Right atrium auricular region (tissue), 2 donors: ENCODE results near the gene INVS. TPM values are rescaled to one million over a fixed set of nuclear protein-coding genes. Genes with fewer than 3 reads are reported as not detected.

ENCODE experiments used
- DNase-seq: peaks from one replicate; pipeline ENCODE4 v3.0.0-alpha.2; 2019; ENCODE audit warnings: low spot score
- H3K27ac ChIP-seq, 2 donors: fragments of 200-600 bp; sonication (generic); 1 replicate in 1 of 2; 2 replicates in 1 of 2; pipeline ENCODE4 v1.5.1; 2016 to 2019
- H3K27me3 ChIP-seq, 2 donors: fragments of 200-600 bp; sonication (generic); one replicate each; pipeline versions ENCODE4 v1.5.1 to v1.6.0; 2017 to 2019
- H3K36me3 ChIP-seq: fragments of 200-600 bp; sonication (generic); one replicate; pipeline ENCODE4 v1.5.1; 2016
- H3K4me1 ChIP-seq, 2 donors: fragments of 200-600 bp; sonication (generic); one replicate each; pipeline versions ENCODE4 v1.5.1 to v1.6.0; 2017 to 2019
- H3K4me3 ChIP-seq, 2 donors: fragments of 200-600 bp; sonication (generic); 1 replicate in 1 of 2; 2 replicates in 1 of 2; pipeline ENCODE4 v1.5.1; 2017 to 2019; ENCODE audit warnings: mild to moderate bottlenecking in 1 of 2, moderate library complexity in 1 of 2
- H3K9me3 ChIP-seq, 2 donors: fragments of 200-600 bp; sonication (generic); one replicate each; pipeline ENCODE4 v1.5.1; 2019
- total RNA-seq, 2 donors: library from RNA; depleted of rRNA; stranded (reverse); fragments of >200 nt; gene quantifications; one replicate each; pipeline ENCODE4 v1.1.0, GENCODE V29; 2016
- TF ChIP-seq, protein P1 (sequence below), 2 donors: fragments of 200-600 bp; sonication (generic); IDR thresholded peaks; one replicate each; pipeline ENCODE4 v1.5.1; 2019; ENCODE audit warnings: antibody characterized with exemption in 2 of 2

INVS gene
- total RNA-seq, 2 donors from 2014 or later = 7.8 to 10.1 TPM

DNA sequence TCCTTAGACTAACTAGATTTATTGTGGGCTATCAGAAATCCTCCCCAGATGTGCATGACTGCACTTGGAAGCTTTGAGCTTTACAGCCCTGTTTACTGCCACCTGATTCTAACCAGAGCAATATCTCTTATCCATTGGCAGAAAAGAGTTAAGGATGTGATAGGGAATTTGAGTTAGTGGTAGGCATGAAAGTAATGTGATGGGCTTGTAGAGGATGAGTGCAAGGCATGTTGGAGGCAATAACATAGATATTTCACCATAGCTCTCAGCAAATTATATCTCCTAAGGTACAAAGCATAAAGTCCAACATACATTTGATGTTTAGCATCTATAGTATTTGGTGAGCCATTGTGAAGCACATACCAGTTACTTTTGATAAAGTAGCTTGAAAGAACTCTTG is 103.8 kb downstream of the INVS start:
- no peak for DNase-seq
- H3K27me3 ChIP-seq = no peaks in the 10 kb centered on the region
- H3K9me3 ChIP-seq = no peaks in the 10 kb centered on the region
- H3K27ac ChIP-seq = no peak overlapping the region
- H3K36me3 ChIP-seq = no peaks in the 10 kb centered on the region
- no peak overlapping the region for H3K4me3 ChIP-seq
- TF ChIP-seq, protein P1, sequence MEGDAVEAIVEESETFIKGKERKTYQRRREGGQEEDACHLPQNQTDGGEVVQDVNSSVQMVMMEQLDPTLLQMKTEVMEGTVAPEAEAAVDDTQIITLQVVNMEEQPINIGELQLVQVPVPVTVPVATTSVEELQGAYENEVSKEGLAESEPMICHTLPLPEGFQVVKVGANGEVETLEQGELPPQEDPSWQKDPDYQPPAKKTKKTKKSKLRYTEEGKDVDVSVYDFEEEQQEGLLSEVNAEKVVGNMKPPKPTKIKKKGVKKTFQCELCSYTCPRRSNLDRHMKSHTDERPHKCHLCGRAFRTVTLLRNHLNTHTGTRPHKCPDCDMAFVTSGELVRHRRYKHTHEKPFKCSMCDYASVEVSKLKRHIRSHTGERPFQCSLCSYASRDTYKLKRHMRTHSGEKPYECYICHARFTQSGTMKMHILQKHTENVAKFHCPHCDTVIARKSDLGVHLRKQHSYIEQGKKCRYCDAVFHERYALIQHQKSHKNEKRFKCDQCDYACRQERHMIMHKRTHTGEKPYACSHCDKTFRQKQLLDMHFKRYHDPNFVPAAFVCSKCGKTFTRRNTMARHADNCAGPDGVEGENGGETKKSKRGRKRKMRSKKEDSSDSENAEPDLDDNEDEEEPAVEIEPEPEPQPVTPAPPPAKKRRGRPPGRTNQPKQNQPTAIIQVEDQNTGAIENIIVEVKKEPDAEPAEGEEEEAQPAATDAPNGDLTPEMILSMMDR (IDR thresholded peaks at IDR 0.05) = no peak
- H3K4me1 ChIP-seq = no peaks in the 10 kb centered on the region

DNA sequence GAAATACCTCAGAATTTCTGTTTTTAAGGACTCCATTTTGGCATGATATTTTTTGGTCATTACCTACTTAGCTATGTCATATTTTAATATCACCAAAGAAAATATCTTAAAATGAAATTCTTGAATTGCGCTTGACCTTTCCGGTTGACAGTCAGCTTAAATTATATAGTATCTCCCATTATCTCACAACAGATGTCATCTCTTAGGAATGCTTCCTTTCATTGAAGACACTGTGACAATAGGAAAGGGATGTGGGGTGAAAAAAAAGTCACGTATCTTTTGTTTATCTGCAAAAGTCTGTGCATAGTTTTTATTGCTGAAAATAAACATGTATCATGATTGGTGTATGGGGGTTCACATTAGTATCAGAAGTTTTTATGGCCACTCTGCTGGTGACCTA is 105.8 kb downstream of the INVS start:
- Histone ChIP-seq H3K4me3 (no peak overlapping the region), H3K27ac (no peak overlapping the region), H3K27me3 (no peaks in the 10 kb centered on the region), H3K36me3 (no peaks in the 10 kb centered on the region), H3K4me1 (no peaks in the 10 kb centered on the region), H3K9me3 (no peaks in the 10 kb centered on the region)
- no peak for DNase-seq
- TF ChIP-seq, protein P1 (IDR thresholded peaks at IDR 0.05) = no peak

DNA sequence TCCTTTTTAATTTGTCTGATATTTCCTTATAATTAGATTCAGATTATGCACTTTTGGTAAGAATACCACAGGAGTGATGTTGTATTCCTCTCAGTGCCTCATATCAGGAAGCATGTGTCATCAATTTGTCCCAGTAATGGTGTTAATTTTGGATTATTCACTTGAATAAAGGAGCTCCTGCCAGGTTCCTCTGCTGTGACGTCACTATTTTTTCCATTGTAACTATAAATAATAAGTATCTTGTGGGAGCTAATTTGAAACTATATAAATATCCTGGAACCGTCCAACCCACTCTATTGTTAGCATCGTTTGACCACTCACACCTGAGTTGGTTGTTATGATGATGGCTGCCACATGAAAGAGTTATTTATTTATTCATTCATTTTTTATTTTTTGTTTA is 107.9 kb downstream of the INVS start:
- Histone ChIP-seq H3K36me3 (no peaks in the 10 kb centered on the region), H3K4me3 (no peak overlapping the region), H3K9me3 (no peaks in the 10 kb centered on the region), H3K27ac (no peak overlapping the region), H3K4me1 (no peaks in the 10 kb centered on the region), H3K27me3 (no peaks in the 10 kb centered on the region)
- TF ChIP-seq, protein P1 (IDR thresholded peaks at IDR 0.05) = no peak
- DNase-seq = no peak

DNA sequence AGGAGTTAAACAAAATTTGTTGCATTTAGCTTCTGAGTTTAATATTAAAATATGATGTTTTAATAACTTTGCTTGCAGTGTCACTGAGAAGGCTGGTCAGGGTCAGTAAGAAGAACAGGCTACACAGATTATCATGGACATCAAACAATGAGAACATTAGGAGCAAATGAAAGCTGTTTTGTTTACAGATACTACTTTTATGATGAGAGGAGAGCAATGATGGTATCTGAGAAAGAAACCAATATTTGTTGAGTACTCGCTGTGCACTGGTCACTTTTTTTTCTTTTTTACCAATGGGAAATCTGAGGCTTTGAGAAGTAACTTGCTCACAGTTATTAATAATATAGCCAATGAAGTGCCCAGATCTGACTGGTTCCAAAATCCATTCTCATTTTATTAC is 109.6 kb downstream of the INVS start:
- Histone ChIP-seq H3K36me3 (no peaks in the 10 kb centered on the region), H3K4me3 (no peak overlapping the region)
- DNase-seq = no peak

DNA sequence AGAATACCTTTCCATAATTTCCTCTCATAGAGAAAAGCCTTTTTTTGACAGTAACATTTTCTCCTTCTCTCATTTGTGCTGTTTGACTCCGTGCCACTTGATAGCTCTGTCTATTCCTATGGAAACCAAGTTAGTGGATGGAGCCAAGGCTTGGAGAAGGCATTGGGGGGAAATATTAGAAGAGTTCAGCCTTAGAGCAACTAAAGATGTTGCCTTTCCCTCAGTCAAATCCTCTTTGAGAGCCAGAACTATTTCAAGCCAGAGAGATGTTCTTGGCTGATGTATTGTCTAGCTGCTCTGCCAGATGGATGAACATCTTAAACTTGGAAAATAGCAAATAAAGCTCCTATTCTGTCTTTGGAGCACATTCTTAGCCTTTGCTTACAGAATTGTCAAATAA is 112.4 kb downstream of the INVS start:
- no peaks in the 10 kb centered on the region for H3K9me3 ChIP-seq
- no peaks in the 10 kb centered on the region for H3K4me1 ChIP-seq
- no peaks in the 10 kb centered on the region for H3K27me3 ChIP-seq
- no peak overlapping the region for H3K4me3 ChIP-seq
- no peak overlapping the region for H3K27ac ChIP-seq
- H3K36me3 ChIP-seq = no peaks in the 10 kb centered on the region
- DNase-seq = no peak
- TF ChIP-seq, protein P1 (IDR thresholded peaks at IDR 0.05) = no peak

More for the DNA sequence above, 109.6 kb downstream of the INVS start:
- H3K9me3 ChIP-seq = no peaks in the 10 kb centered on the region
- no peak overlapping the region for H3K27ac ChIP-seq
- no peaks in the 10 kb centered on the region for H3K27me3 ChIP-seq
- TF ChIP-seq, protein P1 (IDR thresholded peaks at IDR 0.05) = no peak
- no peaks in the 10 kb centered on the region for H3K4me1 ChIP-seq

DNA sequence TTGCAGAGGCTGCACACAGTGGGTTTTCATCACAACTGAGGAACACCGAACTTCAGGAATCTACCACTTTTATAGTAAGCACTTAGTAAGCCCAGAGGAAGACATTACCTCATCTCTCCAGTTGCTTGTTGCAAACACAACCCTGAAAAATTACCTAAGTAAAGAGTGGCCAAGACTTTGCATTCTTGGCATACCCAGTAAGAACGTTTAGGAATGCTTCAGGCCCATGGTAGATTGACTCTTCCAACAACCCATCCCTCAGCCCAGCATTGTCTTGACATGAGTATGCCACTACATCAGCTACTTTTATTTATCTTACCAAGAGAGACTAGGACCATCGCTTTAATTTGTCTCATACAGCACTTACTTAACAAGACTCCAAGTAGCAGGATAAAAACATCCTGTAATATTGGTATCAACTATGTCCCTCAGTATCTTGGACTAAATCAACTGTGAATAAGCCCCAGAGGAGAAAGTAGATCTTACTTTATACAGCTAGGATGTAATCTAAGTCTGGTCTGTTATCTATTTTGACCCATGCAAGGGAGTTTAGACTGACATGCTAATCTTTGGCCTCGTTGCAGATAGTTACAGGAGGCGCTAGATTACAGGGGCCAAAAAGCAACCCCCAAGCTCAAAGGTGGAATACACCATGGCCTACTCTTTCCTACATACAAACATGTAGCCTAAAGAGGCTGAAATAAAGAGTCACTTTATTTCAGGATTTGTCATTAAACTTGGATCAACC is 114.9 kb downstream of the INVS start:
- no peaks in the 10 kb centered on the region for H3K27me3 ChIP-seq
- no peak overlapping the region for H3K4me3 ChIP-seq
- H3K27ac ChIP-seq = no peak overlapping the region
- no peak for DNase-seq
- TF ChIP-seq, protein P1 (IDR thresholded peaks at IDR 0.05) = no peak
- H3K4me1 ChIP-seq = no peaks in the 10 kb centered on the region
- H3K9me3 ChIP-seq = no peaks in the 10 kb centered on the region
- no peaks in the 10 kb centered on the region for H3K36me3 ChIP-seq
